GM12878 (cell line): ENCODE results near the gene KRT6C. TPM values are rescaled to one million over a fixed set of nuclear protein-coding genes. Genes with fewer than 3 reads are reported as not detected.

Source experiments
- ATAC-seq: fragments of 200-7000 bp; cut with Tn5 transposase; 3 replicates; pipeline ENCODE4 v1.9.1; 2020; ENCODE audit warnings: mild to moderate bottlenecking, moderate library complexity
- BruUV-seq: library from RNA; stranded (reverse); fragments of 400-500 nt; replicated peaks from 2 replicates; lab custom pipeline; 2021; lab: Mats Ljungman, UMichigan
- CTCF ChIA-PET: fragments of 300-600 bp; sonication (Branson Sonifier 250); formaldehyde crosslinking; extraction: SDS; loops from one replicate; lab custom pipeline; 2021; ENCODE audit warnings: inconsistent platforms; lab: Yijun Ruan, JAX
- POLR2A ChIA-PET: fragments of 350-600 bp; formaldehyde crosslinking; extraction: SDS; loops from one replicate; lab custom pipeline; 2021; ENCODE audit warnings: inconsistent platforms; lab: Charles Lee
- RAD21 ChIA-PET: fragments of 300-600 bp; sonication (Branson Sonifier 250); formaldehyde crosslinking; loops from one replicate; lab custom pipeline; 2023; ENCODE audit warnings: antibody characterized with exemption; ENCODE audit not compliant: unreplicated experiment; lab: Charles Lee
- SMC1A ChIA-PET: fragments of 300-600 bp; sonication (Branson Sonifier 250); formaldehyde crosslinking; loops from one replicate; lab custom pipeline; 2023; ENCODE audit not compliant: unreplicated experiment, uncharacterized antibody; lab: Charles Lee
- DNase-seq: peaks from one replicate; pipeline ENCODE4 v3.0.0-alpha.2; 2011; ENCODE audit warnings: low read depth, low spot score
- FAIRE-seq: peaks from 3 replicates; lab custom pipeline; 2011; peaks lifted over from hg19 to GRCh38; lab: Jason Lieb, UNC
- H2AFZ ChIP-seq: 2 replicates; pipeline ENCODE4 v1.6.0; 2011; ENCODE audit warnings: low read depth, low read length, control low read depth; ENCODE audit not compliant: control insufficient read depth
- H3K27ac ChIP-seq: 2 replicates; pipeline ENCODE4 v1.5.1; 2011; ENCODE audit warnings: control low read depth; ENCODE audit not compliant: control insufficient read depth, insufficient read depth
- H3K27me3 ChIP-seq, 2 experiments: replicated peaks in 1 of 2; 2 replicates each; pipeline versions ENCODE4 v1.6.0 to v1.6.1; 2011; ENCODE audit warnings: low read length in 1 of 2; ENCODE audit not compliant: control insufficient read depth in 2 of 2, insufficient read depth in 2 of 2
- H3K36me3 ChIP-seq, 2 experiments: 2 replicates each; pipeline ENCODE4 v1.5.1; 2011; ENCODE audit warnings: low read length in 1 of 2; ENCODE audit not compliant: control insufficient read depth in 2 of 2, insufficient read depth in 2 of 2
- H3K4me1 ChIP-seq: 2 replicates; pipeline ENCODE4 v1.6.1; 2011; ENCODE audit warnings: mild to moderate bottlenecking, low read length, moderate library complexity, mixed read lengths; ENCODE audit not compliant: control insufficient read depth, insufficient read depth
- H3K4me2 ChIP-seq: 2 replicates; pipeline ENCODE4 v1.6.0; 2011; ENCODE audit warnings: control low read depth; ENCODE audit not compliant: control insufficient read depth, insufficient read depth
- H3K4me3 ChIP-seq: fragments of 200-600 bp; sonication (generic); 2 replicates; pipeline ENCODE4 v1.5.1; 2016
- H3K79me2 ChIP-seq: 2 replicates; pipeline ENCODE4 v1.6.0; 2011; ENCODE audit warnings: low read length; ENCODE audit not compliant: control insufficient read depth, insufficient read depth
- H3K9ac ChIP-seq: 2 replicates; pipeline ENCODE4 v1.8.0; 2011; ENCODE audit warnings: low read length, control low read depth, mixed read lengths; ENCODE audit not compliant: control insufficient read depth, insufficient read depth
- H3K9me3 ChIP-seq: replicated peaks from 3 replicates; pipeline ENCODE4 v1.5.1; 2011; ENCODE audit warnings: mild to moderate bottlenecking, low read length; ENCODE audit not compliant: control insufficient read depth, insufficient read depth
- H4K20me1 ChIP-seq: 2 replicates; pipeline ENCODE4 v1.6.0; 2011; ENCODE audit not compliant: control insufficient read depth, insufficient read depth
- BCL3 ChIP-seq: IDR thresholded peaks from 2 replicates; pipeline ENCODE4 v1.6.1; 2011; ENCODE audit warnings: borderline replicate concordance, low read depth, mild to moderate bottlenecking, moderate library complexity, low read length; ENCODE audit not compliant: insufficient read depth, poor library complexity, severe bottlenecking
- BRCA1 ChIP-seq: IDR thresholded peaks from 2 replicates; pipeline ENCODE4 v1.6.1; 2011; ENCODE audit warnings: low read depth, low read length, improper control_type of control experiment
- CEBPB ChIP-seq, 2 experiments: fragments of 150-350 bp in 1 of 2; IDR thresholded peaks; 2 replicates each; pipeline ENCODE4 v1.6.1; 2012 to 2014; ENCODE audit warnings: low read depth in 2 of 2, low read length in 2 of 2, borderline replicate concordance in 1 of 2, inconsistent platforms in 1 of 2
- CTCF ChIP-seq, 3 experiments: IDR thresholded peaks in 2 of 3; conservative IDR thresholded peaks in 1 of 3; 2 replicates each; pipeline ENCODE4 v1.5.1; 2011; ENCODE audit warnings: low read depth in 3 of 3, low read length in 3 of 3, mild to moderate bottlenecking in 3 of 3, control low read depth in 2 of 3, moderate library complexity in 2 of 3, inconsistent platforms in 1 of 3, mixed read lengths in 1 of 3; ENCODE audit not compliant: control insufficient read depth in 2 of 3, insufficient read depth in 1 of 3; ENCODE audit errors: extremely low read depth in 1 of 3
- ESRRA ChIP-seq: IDR thresholded peaks from 2 replicates; pipeline ENCODE4 v1.6.1; 2012; ENCODE audit warnings: mild to moderate bottlenecking, low read length, improper control_type of control experiment
- IRF4 ChIP-seq: IDR thresholded peaks from 2 replicates; pipeline ENCODE4 v1.6.1; 2011; ENCODE audit warnings: low read depth, low read length
- JUNB ChIP-seq: IDR thresholded peaks from 2 replicates; pipeline ENCODE4 v1.6.1; 2016; ENCODE audit warnings: antibody characterized with exemption, mild to moderate bottlenecking
- KLF5 ChIP-seq: fragments of 450-650 bp; IDR thresholded peaks from 2 replicates; pipeline ENCODE4 v1.6.1; 2014; ENCODE audit warnings: mild to moderate bottlenecking; ENCODE audit not compliant: partially characterized antibody
- MXI1 ChIP-seq: fragments of 150-350 bp; IDR thresholded peaks from 2 replicates; pipeline ENCODE4 v1.6.1; 2011; ENCODE audit warnings: low read depth, mild to moderate bottlenecking, inconsistent platforms, low read length, improper control_type of control experiment
- PAX5 ChIP-seq: IDR thresholded peaks from 2 replicates; pipeline ENCODE4 v1.6.1; 2011; ENCODE audit warnings: low read depth, low read length, borderline replicate concordance
- PBX3 ChIP-seq: IDR thresholded peaks from 2 replicates; pipeline ENCODE4 v1.6.1; 2011; ENCODE audit warnings: mild to moderate bottlenecking, low read depth, low read length, moderate library complexity; ENCODE audit not compliant: insufficient replicate concordance
- RCOR1 ChIP-seq: conservative IDR thresholded peaks from 2 replicates; pipeline ENCODE4 v1.6.1; 2012; ENCODE audit warnings: low read depth, low read length, improper control_type of control experiment
- RFX5 ChIP-seq: IDR thresholded peaks from 2 replicates; pipeline ENCODE4 v1.6.1; 2011; ENCODE audit warnings: low read depth, low read length, improper control_type of control experiment
- SIX5 ChIP-seq: IDR thresholded peaks from 2 replicates; pipeline ENCODE4 v1.6.1; 2011; ENCODE audit warnings: mild to moderate bottlenecking, low read depth, low read length, moderate library complexity; ENCODE audit not compliant: severe bottlenecking
- SMARCA5 ChIP-seq: fragments of 450-650 bp; IDR thresholded peaks from 2 replicates; pipeline ENCODE4 v1.6.1; 2017; ENCODE audit warnings: mild to moderate bottlenecking
- TCF7 ChIP-seq: IDR thresholded peaks from 2 replicates; pipeline ENCODE4 v1.6.1; 2014; ENCODE audit warnings: antibody characterized with exemption, borderline replicate concordance
- ZNF274 ChIP-seq: IDR thresholded peaks from one replicate; pipeline ENCODE4 v1.8.0; 2011; ENCODE audit not compliant: insufficient read length, insufficient read depth
- ZZZ3 ChIP-seq: IDR thresholded peaks from 2 replicates; pipeline ENCODE4 v1.6.1; 2011; ENCODE audit warnings: low read depth; ENCODE audit not compliant: control insufficient read depth, insufficient read length
- WGBS: methylation state at CpG from one replicate; pipeline ENCODE4 v1.1.6; 2016; ENCODE audit warnings: low lambda C conversion rate; ENCODE audit not compliant: insufficient replicate concordance, insufficient coverage; ENCODE audit errors: missing lambda C conversion rate; 5-methylcytosine and 5-hydroxymethylcytosine counted together
- in situ Hi-C: fragments of 300-500 bp; cut with MboI; formaldehyde crosslinking; loops from 9 replicates; pipeline ENCODE4 v1.14.3; 2018; ENCODE audit warnings: mixed read lengths
- intact Hi-C: fragments of 100-400 bp; cut with micrococcal nuclease; formaldehyde crosslinking; loops from one replicate; pipeline ENCODE4 v1.14.2; 2022; ENCODE audit not compliant: unreplicated experiment
- polyA plus RNA-seq, 11 experiments: library from polyadenylated mRNA; depleted of rRNA in 4 of 11; unstranded in 6 of 11; stranded (reverse) in 5 of 11; fragments of >200 nt; fragmentation: Nextera tagmentation in 4 of 11; fragmentation: Illumina TruSeq in 1 of 11; extraction: Ambion mirVana in 4 of 11; extraction: Trizol in 1 of 11; gene quantifications; 1 replicate in 1 of 11; 2 replicates in 10 of 11; pipeline versions ENCODE4 v1.2.1 to v1.2.3, GENCODE V29; 2011 to 2016; ENCODE audit warnings: inconsistent platforms in 2 of 11, missing spikeins in 2 of 11, low read depth in 1 of 11
- total RNA-seq, 4 experiments: library from RNA; depleted of rRNA in 3 of 4; stranded (reverse); fragments of >200 nt in 3 of 4; fragmentation: Illumina TruSeq in 1 of 4; extraction: Trizol in 1 of 4; gene quantifications; 2 replicates each; pipeline versions ENCODE4 v1.2.1 to v1.2.3, GENCODE V29; 2013 to 2021

Gene KRT6C
- total and polyA plus RNA-seq, 10 of the 15 experiments (the other 5 are each of a cell fraction or from before 2014, with no cell fraction given) = not detected

GRCh38 chr12:52432559-52433207, 40.9 kb downstream of the KRT6C start:
- Histone ChIP-seq H3K9me3 (no peaks in the 10 kb centered on the region), H3K27ac (no peak overlapping the region), H3K4me1 (no peaks in the 10 kb centered on the region), H3K9ac (no peak overlapping the region), H3K4me3 (no peak overlapping the region), H3K27me3 (peaks cover 0 to 1% of the 10 kb centered on the region in 2 experiments; a peak in 1 of 4 replicates), H3K4me2 (no peak overlapping the region), H3K36me3 (no peaks in the 10 kb centered on the region), H4K20me1 (no peaks in the 10 kb centered on the region), H3K79me2 (no peaks in the 10 kb centered on the region), H2AFZ (no peak overlapping the region)
- in situ Hi-C loops (no loop called here), intact Hi-C loops (no loop called here)
- DNase-seq = no peak
- RAD21 ChIA-PET = no interaction called here
- POLR2A ChIA-PET = no interaction called here
- no peak for FAIRE-seq
- BruUV-seq = no TSS peak
- WGBS = 63% methylated on average over 6 of the region's 6 CpGs
- SMC1A ChIA-PET = no interaction called here
- CTCF ChIA-PET = no interaction called here
- ATAC-seq = no peak
- TF ChIP-seq PBX3 (no peak), ZZZ3 (no peak), SMARCA5 (no peak), MXI1 (no peak), PAX5 (no peak), BCL3 (no peak), KLF5 (no peak), JUNB (no peak), TCF7 (no peak), RCOR1 (no peak), CEBPB (IDR thresholded peaks at IDR 0.05; ENCODE audit: borderline replicate concordance in 1 of 2, low read depth in 2 of 2, low read length in 2 of 2) (no peak), SIX5 (no peak), ESRRA (no peak), CTCF (IDR thresholded peaks at IDR 0.05 in 2 of 3, conservative IDR thresholded peaks at IDR 0.05 in 1 of 3; ENCODE audit: control insufficient read depth in 2 of 3, extremely low read depth in 1 of 3, insufficient read depth in 1 of 3, low read depth in 3 of 3, low read length in 3 of 3) (no peak), BRCA1 (no peak), ZNF274 (no peak), IRF4 (no peak), RFX5 (no peak)
